Ectodermal cell (in vitro differentiated cells): ENCODE results near the gene TNNI3.
A peak's percentile ranks its signal among the peaks of the same experiment; 100 is the strongest.
"Not testable (repeated sequence)": the region's sequence is repeated elsewhere in the genome, so short reads cannot be mapped to it uniquely, and the experiment has no call there.

Source experiments
- H3K27ac ChIP-seq: 2 replicates; pipeline ENCODE4 v1.7.0; 2013; ENCODE audit warnings: mild to moderate bottlenecking, low read depth, low read length; ENCODE audit not compliant: insufficient read depth, poor library complexity, severe bottlenecking
- H3K27me3 ChIP-seq: 2 replicates; pipeline ENCODE4 v1.7.0; 2013; ENCODE audit warnings: mild to moderate bottlenecking, low read length; ENCODE audit not compliant: insufficient read depth, control insufficient read depth, poor library complexity, severe bottlenecking
- H3K36me3 ChIP-seq: one replicate; pipeline ENCODE4 v1.7.0; 2013; ENCODE audit warnings: low read length; ENCODE audit not compliant: control insufficient read depth, insufficient read depth
- H3K4me1 ChIP-seq: one replicate; pipeline ENCODE4 v1.7.0; 2013; ENCODE audit warnings: low read length; ENCODE audit not compliant: control insufficient read depth, insufficient read depth
- H3K4me3 ChIP-seq: 2 replicates; pipeline ENCODE4 v1.7.0; 2013; ENCODE audit warnings: low read depth, low read length, control low read depth; ENCODE audit not compliant: insufficient read depth
- H3K9me3 ChIP-seq: 2 replicates; pipeline ENCODE4 v1.7.0; 2013; ENCODE audit warnings: mild to moderate bottlenecking, low read length, moderate library complexity; ENCODE audit not compliant: control insufficient read depth
- WGBS, 2 experiments: methylation state at CpG; one replicate each; pipeline ENCODE4 v1.1.7; 2013; ENCODE audit warnings: missing lambda C conversion rate in 2 of 2; 5-methylcytosine and 5-hydroxymethylcytosine counted together

The TNNI3 gene

GRCh38 chr19:55173186-55173713 is 15.7 kb upstream of the TNNI3 start:
- H3K4me3 ChIP-seq, result peak overlapping the region; percentile 50
- peaks cover 8% of the 10 kb centered on the region for H3K4me1 ChIP-seq
- WGBS, 2 experiments, result 1% methylated on average over 32 of the region's 32 CpGs
- H3K27me3 ChIP-seq, result peaks cover 62% of the 10 kb centered on the region
- no peak overlapping the region for H3K27ac ChIP-seq
- H3K9me3 ChIP-seq, result no peaks in the 10 kb centered on the region
- no peaks in the 10 kb centered on the region for H3K36me3 ChIP-seq

- H3K9me3 ChIP-seq, result no peaks in the 10 kb centered on the region
- 15 to 18% methylated on average over 12 of the region's 12 CpGs for WGBS, 2 experiments
- H3K4me1 ChIP-seq, result peaks cover 8% of the 10 kb centered on the region
- H3K27ac ChIP-seq, result no peak overlapping the region
- H3K27me3 ChIP-seq, result peaks cover 61% of the 10 kb centered on the region
- H3K36me3 ChIP-seq, result no peaks in the 10 kb centered on the region
- H3K4me3 ChIP-seq, result peak overlapping the region; percentile 50
Observed at GRCh38 chr19:55172741-55173140, 15.2 kb upstream of the TNNI3 start.

GRCh38 chr19:55172318-55172717 is 14.8 kb upstream of the TNNI3 start:
- H3K36me3 ChIP-seq, H3K27ac ChIP-seq, H3K9me3 ChIP-seq, H3K4me1 ChIP-seq, H3K4me3 ChIP-seq: not testable (repeated sequence)
- WGBS, 2 experiments, result 58 to 63% methylated on average over 8 of the region's 9 CpGs
- H3K27me3 ChIP-seq, result peaks cover 63% of the 10 kb centered on the region

- H3K27ac ChIP-seq, result no peak overlapping the region
- H3K4me1 ChIP-seq, result peaks cover 8% of the 10 kb centered on the region
- WGBS, 2 experiments, result 87 to 88% methylated on average over 5 of the region's 5 CpGs
- H3K36me3 ChIP-seq, result no peaks in the 10 kb centered on the region
- no peaks in the 10 kb centered on the region for H3K9me3 ChIP-seq
- H3K4me3 ChIP-seq, result no peak overlapping the region
- peaks cover 61% of the 10 kb centered on the region for H3K27me3 ChIP-seq
Observed at GRCh38 chr19:55171440-55171839, 13.9 kb upstream of the TNNI3 start.

- H3K4me3 ChIP-seq, result no peak overlapping the region
- H3K4me1 ChIP-seq, result peaks cover 8% of the 10 kb centered on the region
- H3K27ac ChIP-seq, result no peak overlapping the region
- WGBS, 2 experiments, result 79 to 82% methylated on average over 4 of the region's 4 CpGs
- no peaks in the 10 kb centered on the region for H3K36me3 ChIP-seq
- no peaks in the 10 kb centered on the region for H3K9me3 ChIP-seq
- H3K27me3 ChIP-seq, result peaks cover 59% of the 10 kb centered on the region
Observed at GRCh38 chr19:55169136-55169535, 11.6 kb upstream of the TNNI3 start.

- WGBS, 2 experiments, result 5 to 6% methylated on average over 33 of the region's 33 CpGs
Observed at GRCh38 chr19:55166530-55167268, 9.2 kb upstream of the TNNI3 start, which contains the start of gene DNAAF3. Gene DNAAF3, minus strand, starts transcription at chr19:55166613. Its CDS starts 200 bp downstream, at chr19:55166413.

GRCh38 chr19:55165952-55166529 is 8.5 kb upstream of the TNNI3 start:
- H3K4me3 ChIP-seq, result peak overlapping the region; percentile 70
- WGBS, 2 experiments, result 3% methylated on average over 34 of the region's 34 CpGs
- H3K9me3 ChIP-seq, result no peaks in the 10 kb centered on the region
- no peaks in the 10 kb centered on the region for H3K4me1 ChIP-seq
- no peak overlapping the region for H3K27ac ChIP-seq
- peaks cover 41% of the 10 kb centered on the region for H3K27me3 ChIP-seq
- no peaks in the 10 kb centered on the region for H3K36me3 ChIP-seq

More at GRCh38 chr19:55166530-55167268, 9.2 kb upstream of the TNNI3 start, which contains the start of gene DNAAF3:
- no peaks in the 10 kb centered on the region for H3K36me3 ChIP-seq
- peak within 1 kb of the TSS; percentile 70 for H3K4me3 ChIP-seq
- H3K4me1 ChIP-seq, result no peaks in the 10 kb centered on the region
- H3K27me3 ChIP-seq, result peaks cover 41% of the 10 kb centered on the region
- no peaks in the 10 kb centered on the region for H3K9me3 ChIP-seq
- peak within 1 kb of the TSS; percentile 73 for H3K27ac ChIP-seq

- H3K9me3 ChIP-seq, result no peaks in the 10 kb centered on the region
- WGBS, 2 experiments, result 92% methylated on average over 54 to 58 of the region's 61 CpGs
- H3K27ac ChIP-seq, result no peak overlapping the region
- peaks cover 17% of the 10 kb centered on the region for H3K4me1 ChIP-seq
- no peak overlapping the region for H3K4me3 ChIP-seq
- no peaks in the 10 kb centered on the region for H3K36me3 ChIP-seq
- peaks cover 13% of the 10 kb centered on the region for H3K27me3 ChIP-seq
Observed at GRCh38 chr19:55161571-55162322, 4.2 kb upstream of the TNNI3 start.

GRCh38 chr19:55160986-55161365 is 3.4 kb upstream of the TNNI3 start:
- H3K27me3 ChIP-seq, result peaks cover 13% of the 10 kb centered on the region
- H3K36me3 ChIP-seq, result no peaks in the 10 kb centered on the region
- no peaks in the 10 kb centered on the region for H3K9me3 ChIP-seq
- 41 to 46% methylated on average over 32 of the region's 32 CpGs for WGBS, 2 experiments
- H3K4me3 ChIP-seq, result no peak overlapping the region
- H3K4me1 ChIP-seq, result peaks cover 17% of the 10 kb centered on the region
- no peak overlapping the region for H3K27ac ChIP-seq
